ENCODE data around the gene FBXO31.

Gene FBXO31

GRCh38 chr16:87304951-87305350 is 78.6 kb downstream of the FBXO31 start:
- Histone ChIP-seq H3K4me2 (ENCODE audit: low read length) (no peak overlapping the region), H3K9ac (ENCODE audit: low read depth, low read length) (no peak overlapping the region), H3K36me3 (ENCODE audit: insufficient read depth, low read length) (peaks cover 4% of the 10 kb centered on the region), H3K27me3 (ENCODE audit: control insufficient read depth, insufficient read depth, low read length) (no peaks in the 10 kb centered on the region), H3K4me1 (ENCODE audit: control insufficient read depth, insufficient read depth, low read length) (no peaks in the 10 kb centered on the region), H3K9me3 (replicated peaks; ENCODE audit: low read length) (peaks cover 4% of the 10 kb centered on the region), H3K4me3 (ENCODE audit: low read length) (no peak overlapping the region)

- Histone ChIP-seq H3K4me3 (ENCODE audit: low read length) (no peak overlapping the region), H3K27me3 (ENCODE audit: control insufficient read depth, insufficient read depth, low read length) (no peaks in the 10 kb centered on the region)
These were observed 79.5 kb downstream of the FBXO31 start for GRCh38 chr16:87303962-87304521.

GRCh38 chr16:87303431-87303930 is 80.1 kb downstream of the FBXO31 start:
- no peaks in the 10 kb centered on the region for H3K4me1 ChIP-seq (ENCODE audit: control insufficient read depth, insufficient read depth, low read length)
- no peaks in the 10 kb centered on the region for H3K9me3 ChIP-seq (replicated peaks; ENCODE audit: low read length)
- no peak overlapping the region for H3K9ac ChIP-seq (ENCODE audit: low read depth, low read length)
- H3K36me3 ChIP-seq (ENCODE audit: insufficient read depth, low read length): peaks cover under 1% of the 10 kb centered on the region
- no peak overlapping the region for H3K4me2 ChIP-seq (ENCODE audit: low read length)
- no peaks in the 10 kb centered on the region for H3K27me3 ChIP-seq (ENCODE audit: control insufficient read depth, insufficient read depth, low read length)
- H3K4me3 ChIP-seq (ENCODE audit: low read length): no peak overlapping the region

More at GRCh38 chr16:87303962-87304521, 79.5 kb downstream of the FBXO31 start:
- Histone ChIP-seq H3K36me3 (ENCODE audit: insufficient read depth, low read length) (peaks cover 4% of the 10 kb centered on the region), H3K4me1 (ENCODE audit: control insufficient read depth, insufficient read depth, low read length) (no peaks in the 10 kb centered on the region), H3K4me2 (ENCODE audit: low read length) (no peak overlapping the region), H3K9ac (ENCODE audit: low read depth, low read length) (no peak overlapping the region), H3K9me3 (replicated peaks; ENCODE audit: low read length) (peaks cover 4% of the 10 kb centered on the region)

- H3K4me3 ChIP-seq (ENCODE audit: low read length): no peak overlapping the region
- no peaks in the 10 kb centered on the region for H3K9me3 ChIP-seq (replicated peaks; ENCODE audit: low read length)
- H3K9ac ChIP-seq (ENCODE audit: low read depth, low read length): no peak overlapping the region
- no peaks in the 10 kb centered on the region for H3K36me3 ChIP-seq (ENCODE audit: insufficient read depth, low read length)
- H3K4me1 ChIP-seq (ENCODE audit: control insufficient read depth, insufficient read depth, low read length): no peaks in the 10 kb centered on the region
- H3K4me2 ChIP-seq (ENCODE audit: low read length): no peak overlapping the region
- H3K27me3 ChIP-seq (ENCODE audit: control insufficient read depth, insufficient read depth, low read length): no peaks in the 10 kb centered on the region
These were observed 84.6 kb downstream of the FBXO31 start for GRCh38 chr16:87298857-87299465.

- no peak overlapping the region for H3K9ac ChIP-seq (ENCODE audit: low read depth, low read length)
- no peaks in the 10 kb centered on the region for H3K4me1 ChIP-seq (ENCODE audit: control insufficient read depth, insufficient read depth, low read length)
- no peaks in the 10 kb centered on the region for H3K27me3 ChIP-seq (ENCODE audit: control insufficient read depth, insufficient read depth, low read length)
- H3K4me2 ChIP-seq (ENCODE audit: low read length): no peak overlapping the region
- H3K36me3 ChIP-seq (ENCODE audit: insufficient read depth, low read length): no peaks in the 10 kb centered on the region
- H3K9me3 ChIP-seq (replicated peaks; ENCODE audit: low read length): no peaks in the 10 kb centered on the region
- H3K4me3 ChIP-seq (ENCODE audit: low read length): no peak overlapping the region
These were observed 85.5 kb downstream of the FBXO31 start for GRCh38 chr16:87297918-87298631.

- H3K36me3 ChIP-seq (ENCODE audit: insufficient read depth, low read length): no peaks in the 10 kb centered on the region
- no peak overlapping the region for H3K4me2 ChIP-seq (ENCODE audit: low read length)
- no peak overlapping the region for H3K9ac ChIP-seq (ENCODE audit: low read depth, low read length)
These were observed 86.2 kb downstream of the FBXO31 start for GRCh38 chr16:87297407-87297806.

GRCh38 chr16:87295661-87296531 is 87.7 kb downstream of the FBXO31 start:
- Histone ChIP-seq H3K36me3 (ENCODE audit: insufficient read depth, low read length) (no peaks in the 10 kb centered on the region), H3K4me2 (ENCODE audit: low read length) (no peak overlapping the region), H3K9ac (ENCODE audit: low read depth, low read length) (no peak overlapping the region), H3K9me3 (replicated peaks; ENCODE audit: low read length) (no peaks in the 10 kb centered on the region), H3K27me3 (ENCODE audit: control insufficient read depth, insufficient read depth, low read length) (no peaks in the 10 kb centered on the region), H3K4me1 (ENCODE audit: control insufficient read depth, insufficient read depth, low read length) (no peaks in the 10 kb centered on the region), H3K4me3 (ENCODE audit: low read length) (no peak overlapping the region)

More at GRCh38 chr16:87297407-87297806, 86.2 kb downstream of the FBXO31 start:
- H3K27me3 ChIP-seq (ENCODE audit: control insufficient read depth, insufficient read depth, low read length): no peaks in the 10 kb centered on the region
- H3K9me3 ChIP-seq (replicated peaks; ENCODE audit: low read length): no peaks in the 10 kb centered on the region
- H3K4me3 ChIP-seq (ENCODE audit: low read length): no peak overlapping the region
- H3K4me1 ChIP-seq (ENCODE audit: control insufficient read depth, insufficient read depth, low read length): no peaks in the 10 kb centered on the region

- Histone ChIP-seq H3K9ac (ENCODE audit: low read depth, low read length) (no peak overlapping the region), H3K4me3 (ENCODE audit: low read length) (no peak overlapping the region), H3K36me3 (ENCODE audit: insufficient read depth, low read length) (no peaks in the 10 kb centered on the region), H3K4me2 (ENCODE audit: low read length) (no peak overlapping the region), H3K4me1 (ENCODE audit: control insufficient read depth, insufficient read depth, low read length) (no peaks in the 10 kb centered on the region), H3K9me3 (replicated peaks; ENCODE audit: low read length) (no peaks in the 10 kb centered on the region), H3K27me3 (ENCODE audit: control insufficient read depth, insufficient read depth, low read length) (no peaks in the 10 kb centered on the region)
These were observed 88.3 kb downstream of the FBXO31 start for GRCh38 chr16:87295259-87295658.

- H3K4me3 ChIP-seq (ENCODE audit: low read length): no peak overlapping the region
- no peaks in the 10 kb centered on the region for H3K9me3 ChIP-seq (replicated peaks; ENCODE audit: low read length)
- H3K27me3 ChIP-seq (ENCODE audit: control insufficient read depth, insufficient read depth, low read length): no peaks in the 10 kb centered on the region
- no peaks in the 10 kb centered on the region for H3K4me1 ChIP-seq (ENCODE audit: control insufficient read depth, insufficient read depth, low read length)
- no peak overlapping the region for H3K4me2 ChIP-seq (ENCODE audit: low read length)
- no peaks in the 10 kb centered on the region for H3K36me3 ChIP-seq (ENCODE audit: insufficient read depth, low read length)
- H3K9ac ChIP-seq (ENCODE audit: low read depth, low read length): no peak overlapping the region
These were observed 89.6 kb downstream of the FBXO31 start for GRCh38 chr16:87293990-87294389.

- no peak overlapping the region for H3K4me2 ChIP-seq (ENCODE audit: low read length)
- no peak overlapping the region for H3K9ac ChIP-seq (ENCODE audit: low read depth, low read length)
- no peak overlapping the region for H3K4me3 ChIP-seq (ENCODE audit: low read length)
- no peaks in the 10 kb centered on the region for H3K27me3 ChIP-seq (ENCODE audit: control insufficient read depth, insufficient read depth, low read length)
- no peaks in the 10 kb centered on the region for H3K36me3 ChIP-seq (ENCODE audit: insufficient read depth, low read length)
- no peaks in the 10 kb centered on the region for H3K4me1 ChIP-seq (ENCODE audit: control insufficient read depth, insufficient read depth, low read length)
- H3K9me3 ChIP-seq (replicated peaks; ENCODE audit: low read length): no peaks in the 10 kb centered on the region
These were observed 91.6 kb downstream of the FBXO31 start for GRCh38 chr16:87291944-87292343.

- H3K9me3 ChIP-seq (replicated peaks; ENCODE audit: low read length): no peaks in the 10 kb centered on the region
- H3K4me3 ChIP-seq (ENCODE audit: low read length): no peak overlapping the region
- no peak overlapping the region for H3K4me2 ChIP-seq (ENCODE audit: low read length)
- no peaks in the 10 kb centered on the region for H3K27me3 ChIP-seq (ENCODE audit: control insufficient read depth, insufficient read depth, low read length)
- no peak overlapping the region for H3K9ac ChIP-seq (ENCODE audit: low read depth, low read length)
- H3K4me1 ChIP-seq (ENCODE audit: control insufficient read depth, insufficient read depth, low read length): no peaks in the 10 kb centered on the region
- H3K36me3 ChIP-seq (ENCODE audit: insufficient read depth, low read length): no peaks in the 10 kb centered on the region
These were observed 94.7 kb downstream of the FBXO31 start for GRCh38 chr16:87288753-87289362.
